GM23248 (cell line): ENCODE measurements around the gene AMIGO2.

Experiments
- EZH2 ChIP-seq: fragments of 200-600 bp; sonication (generic); IDR thresholded peaks from 2 replicates; pipeline ENCODE4 v1.6.1; 2018; ENCODE audit warnings: antibody characterized with exemption, mild to moderate bottlenecking; ENCODE audit not compliant: insufficient read depth, poor library complexity, severe bottlenecking
- EZH2phosphoT487 ChIP-seq: fragments of 200-600 bp; sonication (generic); IDR thresholded peaks from 2 replicates; pipeline ENCODE4 v1.6.1; 2018; ENCODE audit warnings: antibody characterized with exemption, moderate library complexity, mild to moderate bottlenecking, low read depth; ENCODE audit not compliant: insufficient read depth

DNA sequence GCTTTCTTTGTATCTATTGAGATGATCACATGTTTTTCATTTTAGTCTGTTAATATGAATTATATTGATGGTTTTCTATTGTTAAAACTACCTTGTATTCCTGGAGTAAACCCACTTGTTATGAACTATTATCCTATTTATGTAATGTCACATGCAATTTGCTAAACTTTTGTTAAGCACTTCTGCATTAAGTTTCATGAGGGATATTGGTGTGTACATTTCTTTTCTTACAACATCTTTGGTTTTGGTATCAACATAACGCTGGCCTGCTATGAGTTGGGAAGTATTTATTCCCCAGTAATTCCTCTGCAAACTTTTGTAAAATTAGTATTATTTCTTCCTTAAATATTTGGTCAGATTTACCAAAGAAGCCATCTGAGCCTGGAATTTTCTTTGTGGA lies 46.5 kb upstream of the AMIGO2 start:
- TF ChIP-seq EZH2 (no peak), EZH2phosphoT487 (no peak)
